Measurements from ENCODE around the gene C1orf146.
"Not testable (repeated sequence)": the region's sequence is repeated elsewhere in the genome, so short reads cannot be mapped to it uniquely, and the experiment has no call there.

The C1orf146 gene

DNA sequence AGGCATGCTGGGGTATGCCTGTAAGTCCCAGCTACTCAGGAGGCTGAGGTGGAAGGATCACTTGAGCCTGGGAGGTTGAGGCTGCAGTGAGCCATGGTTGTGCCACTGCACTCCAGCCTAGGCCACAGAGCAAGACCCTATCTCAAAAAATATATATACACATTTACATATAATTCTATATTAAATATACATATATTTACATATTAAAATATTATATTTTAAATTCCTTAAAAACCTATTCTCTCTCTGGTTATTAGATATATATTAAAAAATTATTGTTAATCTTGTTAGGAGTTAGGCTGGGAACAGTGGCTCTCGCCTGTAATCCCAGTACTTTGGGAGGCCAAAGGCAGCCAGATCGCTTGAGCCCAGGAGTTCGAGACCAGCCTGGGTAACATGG lies 58.4 kb downstream of the C1orf146 start:
- DNase-seq = no peak

DNA sequence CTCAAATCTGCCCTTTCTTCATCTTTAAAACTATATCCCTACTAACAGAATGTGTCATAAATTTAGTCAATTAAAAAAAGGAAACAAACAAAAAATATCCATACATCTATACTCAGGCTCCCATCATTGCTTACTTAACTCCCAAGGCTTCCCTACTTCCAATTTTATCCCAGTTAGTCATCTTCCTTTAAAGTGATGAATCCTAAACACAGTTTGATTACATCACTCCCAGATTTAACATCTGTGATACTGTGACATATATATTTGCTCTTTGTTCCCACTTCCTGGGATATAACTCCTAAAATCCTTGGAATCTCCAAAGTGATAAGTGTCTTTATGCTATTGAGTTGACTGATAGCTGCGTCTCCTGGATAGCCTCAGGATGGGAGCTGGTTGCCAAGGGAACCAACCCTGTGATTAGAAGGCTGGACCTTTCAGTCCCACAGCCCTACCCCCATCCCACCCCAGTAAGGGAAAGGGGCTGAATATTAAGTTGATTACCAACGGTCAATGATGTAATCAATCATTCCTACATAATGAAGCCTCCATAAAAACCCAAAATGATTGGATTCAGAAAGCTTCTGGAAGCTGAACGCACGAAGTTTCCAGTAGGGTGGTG lies 59.5 kb downstream of the C1orf146 start:
- DNase-seq = no peak

DNA sequence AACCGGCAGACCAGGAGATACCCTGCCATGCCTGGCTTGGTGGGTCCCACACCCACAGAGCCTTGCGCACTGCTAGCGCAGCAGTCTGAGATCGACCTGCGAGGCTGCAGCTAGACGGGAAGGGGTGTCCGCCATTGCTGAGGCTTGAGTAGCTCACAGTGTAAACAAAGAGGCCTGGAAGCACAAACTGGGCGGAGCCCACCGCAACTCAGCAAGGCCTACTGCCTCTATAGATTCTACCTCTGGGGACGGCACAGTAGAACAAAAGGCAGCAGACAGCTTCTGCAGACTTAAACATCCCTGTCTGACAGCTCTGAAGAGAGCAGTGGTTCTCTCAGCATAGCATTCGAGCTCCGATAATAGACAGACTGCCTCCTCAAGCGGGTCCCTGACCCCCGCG lies 62.1 kb downstream of the C1orf146 start:
- DNase-seq = not testable (repeated sequence)

DNA sequence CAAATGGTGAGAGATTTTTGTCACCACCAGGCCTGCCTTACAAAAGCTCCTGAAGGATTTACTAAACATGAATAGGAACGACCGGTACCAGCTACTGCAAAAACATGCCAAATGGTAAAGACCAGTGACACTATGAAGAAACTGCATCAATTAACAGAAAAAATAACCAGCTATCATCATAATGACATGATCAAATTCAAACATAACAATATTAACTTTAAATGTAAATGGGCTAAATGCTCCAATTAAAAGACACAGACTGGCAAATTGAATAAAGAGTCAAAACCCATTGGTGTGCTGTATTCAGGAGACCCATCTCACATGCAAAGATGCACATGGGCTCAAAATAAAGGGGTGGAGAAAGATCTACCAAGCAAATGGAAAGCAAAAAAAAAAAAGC lies 63.7 kb downstream of the C1orf146 start:
- DNase-seq = not testable (repeated sequence)

DNA sequence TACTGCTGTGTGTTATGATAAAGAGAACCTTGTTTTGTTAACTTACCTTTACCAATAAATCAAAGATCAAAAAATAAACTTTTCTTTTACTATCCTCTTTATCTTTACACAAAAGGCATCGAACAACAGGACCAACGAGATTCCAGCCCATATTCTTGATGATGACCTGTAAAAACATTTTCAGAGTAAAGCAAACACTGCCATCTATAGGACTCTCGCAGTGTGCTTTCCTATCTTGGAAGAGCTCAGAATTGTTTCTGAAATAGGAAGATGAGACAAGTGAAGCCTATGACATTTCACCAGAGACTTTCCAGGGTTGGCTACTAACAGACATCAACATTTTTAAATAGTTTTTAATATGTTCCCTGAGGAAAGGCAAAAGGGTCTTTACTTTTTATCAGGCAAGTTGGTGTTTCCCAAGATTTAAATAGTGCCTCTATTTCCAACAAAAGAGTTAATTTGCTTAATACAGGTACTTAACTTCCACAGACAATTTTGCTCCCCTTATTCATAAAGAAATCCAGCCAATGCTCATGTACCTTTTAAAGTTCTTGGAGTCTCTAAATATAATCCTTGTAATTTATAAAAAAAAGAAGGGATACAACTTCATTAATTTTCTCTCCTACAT lies 73.8 kb downstream of the C1orf146 start:
- peak; percentile 46 for DNase-seq
